OCI-LY7 (cell line): ENCODE data around the gene FGR. TPM values are rescaled to one million over a fixed set of nuclear protein-coding genes. Genes with fewer than 3 reads are reported as not detected.

Experiments used
- BruUV-seq: library from RNA; stranded (reverse); fragments of 400-500 nt; replicated peaks from 2 replicates; lab custom pipeline; 2021; lab: Mats Ljungman, UMichigan
- CTCF ChIA-PET: fragments of 300-600 bp; sonication (Branson Sonifier 250); formaldehyde crosslinking; loops from one replicate; lab custom pipeline; 2022; ENCODE audit warnings: antibody characterized with exemption; ENCODE audit not compliant: unreplicated experiment; lab: Charles Lee
- POLR2A ChIA-PET: fragments of 300-600 bp; sonication (Branson Sonifier 250); formaldehyde crosslinking; loops from one replicate; lab custom pipeline; 2022; ENCODE audit warnings: antibody characterized with exemption; lab: Charles Lee
- DNase-seq: peaks from one replicate; pipeline ENCODE4 v3.0.0-alpha.2; 2015; ENCODE audit warnings: low spot score
- H2AFZ ChIP-seq: fragments of 200-600 bp; sonication (generic), shearing (Covaris generic); 2 replicates; pipeline ENCODE4 v1.6.1; 2014; ENCODE audit warnings: mild to moderate bottlenecking, antibody characterized with exemption, low read length, moderate library complexity
- H3K27ac ChIP-seq: fragments of 200-600 bp; sonication (generic); 2 replicates; pipeline ENCODE4 v1.5.1; 2014; ENCODE audit warnings: mixed run types, low read depth, mild to moderate bottlenecking, moderate library complexity, low read length, inconsistent platforms; ENCODE audit not compliant: poor library complexity, severe bottlenecking
- H3K36me3 ChIP-seq: fragments of 200-600 bp; sonication (generic); 2 replicates; pipeline ENCODE4 v1.6.1; 2014; ENCODE audit warnings: mild to moderate bottlenecking, antibody characterized with exemption, low read length, moderate library complexity, mixed read lengths; ENCODE audit not compliant: insufficient read depth
- H3K4me1 ChIP-seq: fragments of 200-600 bp; sonication (generic); 2 replicates; pipeline ENCODE4 v1.5.1; 2014; ENCODE audit warnings: mild to moderate bottlenecking, low read length; ENCODE audit not compliant: insufficient read depth, poor library complexity, severe bottlenecking
- H3K4me2 ChIP-seq: fragments of 200-600 bp; sonication (generic); 2 replicates; pipeline ENCODE4 v1.6.1; 2014; ENCODE audit warnings: mild to moderate bottlenecking, low read length
- H3K4me3 ChIP-seq: fragments of 200-600 bp; sonication (generic); 2 replicates; pipeline ENCODE4 v1.5.1; 2014; ENCODE audit warnings: mild to moderate bottlenecking, low read depth, low read length; ENCODE audit not compliant: poor library complexity, severe bottlenecking
- H3K79me2 ChIP-seq: fragments of 200-600 bp; sonication (generic); 2 replicates; pipeline ENCODE4 v1.6.1; 2016; ENCODE audit warnings: low read depth, mild to moderate bottlenecking, low read length, moderate library complexity, mixed read lengths; ENCODE audit not compliant: insufficient read depth
- H3K9me2 ChIP-seq: fragments of 200-600 bp; sonication (generic); 2 replicates; pipeline ENCODE4 v1.6.1; 2016; ENCODE audit warnings: mild to moderate bottlenecking, low read length, mixed read lengths; ENCODE audit not compliant: insufficient read depth
- H3K9me3 ChIP-seq: fragments of 200-600 bp; sonication (generic); 2 replicates; pipeline ENCODE4 v1.6.1; 2014; ENCODE audit warnings: mild to moderate bottlenecking, mixed run types, low read length, mixed read lengths
- H4K20me1 ChIP-seq: fragments of 200-600 bp; sonication (generic); 2 replicates; pipeline ENCODE4 v1.6.1; 2014; ENCODE audit warnings: mild to moderate bottlenecking, antibody characterized with exemption, low read length, moderate library complexity, mixed read lengths; ENCODE audit not compliant: insufficient read depth
- EZH2phosphoT487 ChIP-seq: fragments of 200-600 bp; sonication (generic); IDR thresholded peaks from 2 replicates; pipeline ENCODE4 v1.6.1; 2018; ENCODE audit warnings: low read depth, borderline replicate concordance, mild to moderate bottlenecking, mixed run types, antibody characterized with exemption, low read length, moderate library complexity, mixed read lengths
- intact Hi-C: fragments of 100-400 bp; cut with micrococcal nuclease; formaldehyde crosslinking; loops from one replicate; pipeline ENCODE4 v1.10.0; 2022; ENCODE audit not compliant: unreplicated experiment
- total RNA-seq, 2 experiments: library from RNA; depleted of rRNA in 1 of 2; stranded (reverse); fragments of >200 nt in 1 of 2; shearing (Covaris generic) in 1 of 2; gene quantifications; 2 replicates each; pipeline ENCODE4 v1.2.3, GENCODE V29; 2014 to 2022
- TF ChIP-seq, protein P1 (sequence below): fragments of 200-600 bp; sonication (generic); conservative IDR thresholded peaks from 2 replicates; pipeline ENCODE4 v1.5.1; 2014; ENCODE audit warnings: mild to moderate bottlenecking, antibody characterized with exemption, low read length, moderate library complexity, mixed read lengths

The FGR gene
- total RNA-seq, 2 experiments from 2014 or later = 1.2 to 2.2 TPM

DNA sequence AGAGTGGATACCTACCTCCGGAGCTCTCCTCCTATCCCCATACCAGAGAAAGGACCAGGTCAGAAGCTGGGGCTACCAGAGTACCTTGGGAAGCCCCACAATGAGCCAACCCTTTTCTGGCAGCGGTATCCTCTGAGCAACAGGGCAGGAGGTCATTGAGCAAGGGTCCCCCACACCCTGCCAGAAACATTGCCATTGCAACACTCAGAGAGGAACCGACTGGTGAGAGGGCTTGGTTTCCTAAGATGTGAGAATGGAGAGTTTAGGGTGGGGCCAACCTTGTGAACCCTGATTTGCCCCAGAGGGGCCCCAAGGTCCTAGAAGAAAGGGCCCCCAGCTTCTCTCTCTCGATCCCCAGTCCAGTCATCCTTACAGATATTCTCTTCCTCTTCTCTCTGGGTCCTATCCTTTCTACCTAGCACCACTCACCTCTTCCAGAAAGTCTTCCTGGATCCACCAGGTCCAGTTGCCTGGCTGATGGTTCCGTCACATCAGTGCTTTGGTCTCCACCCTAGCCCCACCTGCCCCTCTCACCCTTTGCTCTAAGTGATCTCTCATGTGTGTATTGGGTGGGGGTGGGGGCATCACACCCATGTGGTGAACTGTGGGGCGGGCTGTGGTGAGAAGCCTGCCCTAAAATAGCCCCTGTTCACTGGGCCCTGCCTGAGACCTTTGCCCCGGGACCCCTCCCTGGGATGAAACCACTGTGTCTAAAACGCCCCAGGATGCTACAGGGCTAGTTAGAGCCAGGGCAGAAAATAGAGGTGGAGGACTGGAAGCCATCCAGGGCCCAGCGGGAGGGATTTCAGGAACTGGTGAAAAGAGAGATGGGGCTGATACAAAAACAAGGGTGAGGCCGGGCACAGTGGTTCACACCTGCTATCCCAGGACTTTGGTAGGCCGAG is 8.7 kb downstream of the FGR start:
- H3K27ac ChIP-seq = peak overlapping the region; percentile 38
- peaks cover 89% of the 10 kb centered on the region for H3K4me1 ChIP-seq
- POLR2A ChIA-PET = interaction anchor here (0.6 to 0.8 kb wide), 3 partner anchors 18 to 203 kb away, joined by 3 read pairs; no protein-coding TSS in a partner anchor
- no peaks in the 10 kb centered on the region for H3K9me2 ChIP-seq
- H2AFZ ChIP-seq = peak overlapping the region; percentile 65
- no peaks in the 10 kb centered on the region for H3K79me2 ChIP-seq
- H4K20me1 ChIP-seq = no peaks in the 10 kb centered on the region
- peak overlapping the region; percentile 69 for H3K4me2 ChIP-seq
- TF ChIP-seq EZH2phosphoT487 = no peak
- TF ChIP-seq, protein P1, sequence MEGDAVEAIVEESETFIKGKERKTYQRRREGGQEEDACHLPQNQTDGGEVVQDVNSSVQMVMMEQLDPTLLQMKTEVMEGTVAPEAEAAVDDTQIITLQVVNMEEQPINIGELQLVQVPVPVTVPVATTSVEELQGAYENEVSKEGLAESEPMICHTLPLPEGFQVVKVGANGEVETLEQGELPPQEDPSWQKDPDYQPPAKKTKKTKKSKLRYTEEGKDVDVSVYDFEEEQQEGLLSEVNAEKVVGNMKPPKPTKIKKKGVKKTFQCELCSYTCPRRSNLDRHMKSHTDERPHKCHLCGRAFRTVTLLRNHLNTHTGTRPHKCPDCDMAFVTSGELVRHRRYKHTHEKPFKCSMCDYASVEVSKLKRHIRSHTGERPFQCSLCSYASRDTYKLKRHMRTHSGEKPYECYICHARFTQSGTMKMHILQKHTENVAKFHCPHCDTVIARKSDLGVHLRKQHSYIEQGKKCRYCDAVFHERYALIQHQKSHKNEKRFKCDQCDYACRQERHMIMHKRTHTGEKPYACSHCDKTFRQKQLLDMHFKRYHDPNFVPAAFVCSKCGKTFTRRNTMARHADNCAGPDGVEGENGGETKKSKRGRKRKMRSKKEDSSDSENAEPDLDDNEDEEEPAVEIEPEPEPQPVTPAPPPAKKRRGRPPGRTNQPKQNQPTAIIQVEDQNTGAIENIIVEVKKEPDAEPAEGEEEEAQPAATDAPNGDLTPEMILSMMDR = no peak
- no TSS peak for BruUV-seq
- H3K9me3 ChIP-seq = no peaks in the 10 kb centered on the region
- H3K36me3 ChIP-seq = no peaks in the 10 kb centered on the region
- CTCF ChIA-PET = no interaction called here
- intact Hi-C loops = no loop called here
- peak overlapping the region; percentile 41 for H3K4me3 ChIP-seq
- peak; percentile 54 for DNase-seq

DNA sequence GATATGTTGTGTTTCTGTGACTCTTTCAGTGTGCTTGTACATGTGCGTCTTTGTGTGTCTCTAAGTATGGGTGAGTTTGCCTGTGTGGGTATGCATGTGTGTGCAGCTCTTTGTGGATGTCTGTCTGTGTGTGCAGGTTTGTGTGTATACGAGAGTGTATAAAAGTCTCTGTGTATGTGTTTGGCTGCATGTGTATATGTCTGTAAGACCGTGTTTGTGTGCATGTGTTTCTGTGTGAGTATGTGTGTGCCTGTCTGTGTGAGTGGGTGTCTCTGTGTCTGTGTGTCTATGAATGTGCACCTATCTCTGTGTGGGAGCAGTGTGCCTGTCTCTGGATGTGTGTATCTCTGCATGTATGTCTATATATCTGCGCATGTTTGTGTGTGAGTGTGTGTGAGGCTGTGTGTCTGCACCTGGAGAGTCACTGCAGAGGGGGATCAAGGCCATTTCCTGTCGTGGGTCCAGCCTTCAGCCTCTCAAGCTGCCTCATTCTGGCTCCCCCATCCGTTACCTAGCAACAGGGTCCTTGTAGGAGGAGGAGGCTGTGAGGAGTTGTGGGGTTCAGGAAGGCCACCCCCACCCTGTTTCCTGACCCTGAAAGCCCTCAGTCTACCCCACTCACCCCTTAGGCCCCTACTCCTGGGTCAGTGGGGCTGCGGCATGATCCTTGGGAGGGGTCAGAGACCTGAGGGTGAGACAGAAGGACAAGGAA is 10.4 kb downstream of the FGR start:
- Histone ChIP-seq H2AFZ (peak overlapping the region; percentile 65; the same call in 1 of the 2 replicates), H3K79me2 (no peaks in the 10 kb centered on the region), H3K9me2 (no peaks in the 10 kb centered on the region), H3K9me3 (no peaks in the 10 kb centered on the region), H3K27ac (peak overlapping the region; percentile 56), H4K20me1 (no peaks in the 10 kb centered on the region), H3K4me1 (peaks cover 77% of the 10 kb centered on the region), H3K36me3 (no peaks in the 10 kb centered on the region), H3K4me3 (peak overlapping the region; percentile 41), H3K4me2 (peak overlapping the region; percentile 69)
- DNase-seq = peak; percentile 88
- no peak for TF ChIP-seq EZH2phosphoT487
- TF ChIP-seq, protein P1 = no peak
- CTCF ChIA-PET = no interaction called here
- intact Hi-C loops = no loop called here
- POLR2A ChIA-PET = interaction anchor here (1.0 kb wide), 1 partner anchor 36 kb away, joined by 3 read pairs; no protein-coding TSS in a partner anchor
- BruUV-seq = no TSS peak
